Smooth muscle cell (in vitro differentiated cells): ENCODE data around the gene TMCC1. TPM values are rescaled to one million over a fixed set of nuclear protein-coding genes. Genes with fewer than 3 reads are reported as not detected.
"Not testable (repeated sequence)": the region's sequence is repeated elsewhere in the genome, so short reads cannot be mapped to it uniquely, and the experiment has no call there.

Source experiments
- DNase-seq: peaks from one replicate; lab custom pipeline; 2025; ENCODE audit not compliant: unreplicated experiment; lab: John Stamatoyannopoulos, UW
- H2AFZ ChIP-seq: fragments of 200-600 bp; sonication (generic); 2 replicates; pipeline ENCODE4 v1.6.0; 2016; ENCODE audit warnings: antibody characterized with exemption, low read depth, mild to moderate bottlenecking
- H3F3A ChIP-seq: fragments of 200-600 bp; sonication (generic); 2 replicates; pipeline ENCODE4 v1.6.0; 2017; ENCODE audit warnings: antibody characterized with exemption, low read depth
- H3K27ac ChIP-seq: fragments of 200-600 bp; sonication (generic); 2 replicates; pipeline ENCODE4 v1.5.1; 2016; ENCODE audit warnings: low read depth, mild to moderate bottlenecking
- H3K27me3 ChIP-seq: fragments of 200-600 bp; sonication (generic); 2 replicates; pipeline ENCODE4 v1.6.1; 2016; ENCODE audit warnings: low read depth, mild to moderate bottlenecking
- H3K36me3 ChIP-seq: fragments of 200-600 bp; sonication (generic); 2 replicates; pipeline ENCODE4 v1.5.1; 2016; ENCODE audit warnings: low read depth
- H3K4me1 ChIP-seq: fragments of 200-600 bp; sonication (generic); 2 replicates; pipeline ENCODE4 v1.5.1; 2016; ENCODE audit warnings: low read depth
- H3K4me2 ChIP-seq: fragments of 200-600 bp; sonication (generic); 2 replicates; pipeline ENCODE4 v1.6.0; 2016; ENCODE audit warnings: mild to moderate bottlenecking
- H3K4me3 ChIP-seq: fragments of 200-600 bp; sonication (generic); 2 replicates; pipeline ENCODE4 v1.5.1; 2016; ENCODE audit warnings: mild to moderate bottlenecking
- H3K79me2 ChIP-seq: fragments of 200-600 bp; sonication (generic); 2 replicates; pipeline ENCODE4 v1.6.0; 2016; ENCODE audit warnings: low read depth, mild to moderate bottlenecking
- H3K9ac ChIP-seq: fragments of 200-600 bp; sonication (generic); 2 replicates; pipeline ENCODE4 v1.6.0; 2016; ENCODE audit warnings: low read depth
- H3K9me3 ChIP-seq: fragments of 200-600 bp; sonication (generic); replicated peaks from 2 replicates; pipeline ENCODE4 v1.5.1; 2016; ENCODE audit warnings: low read depth
- H4K20me1 ChIP-seq: fragments of 200-600 bp; sonication (generic); 2 replicates; pipeline ENCODE4 v1.6.0; 2016; ENCODE audit warnings: low read depth
- CTCF ChIP-seq: fragments of 200-600 bp; sonication (generic); IDR thresholded peaks from 2 replicates; pipeline ENCODE4 v1.5.1; 2017; ENCODE audit warnings: borderline replicate concordance, mild to moderate bottlenecking, antibody characterized with exemption; ENCODE audit not compliant: insufficient read depth, poor library complexity, severe bottlenecking
- WGBS: methylation state at CpG from one replicate; pipeline ENCODE4 v1.1.7; 2016; ENCODE audit warnings: low lambda C conversion rate; 5-methylcytosine and 5-hydroxymethylcytosine counted together
- polyA plus RNA-seq: library from polyadenylated mRNA; unstranded; fragments of >200 nt; fragmentation: Nextera tagmentation; extraction: Ambion mirVana; gene quantifications from 2 replicates; pipeline ENCODE4 v1.2.1, GENCODE V29; 2016
- total RNA-seq: library from RNA; depleted of rRNA; stranded (reverse); fragments of >200 nt; gene quantifications from 2 replicates; pipeline ENCODE4 v1.2.3, GENCODE V29; 2014

The TMCC1 gene
- total and polyA plus RNA-seq, 2 experiments from 2014 or later, result 5.3 to 17.8 TPM

DNA sequence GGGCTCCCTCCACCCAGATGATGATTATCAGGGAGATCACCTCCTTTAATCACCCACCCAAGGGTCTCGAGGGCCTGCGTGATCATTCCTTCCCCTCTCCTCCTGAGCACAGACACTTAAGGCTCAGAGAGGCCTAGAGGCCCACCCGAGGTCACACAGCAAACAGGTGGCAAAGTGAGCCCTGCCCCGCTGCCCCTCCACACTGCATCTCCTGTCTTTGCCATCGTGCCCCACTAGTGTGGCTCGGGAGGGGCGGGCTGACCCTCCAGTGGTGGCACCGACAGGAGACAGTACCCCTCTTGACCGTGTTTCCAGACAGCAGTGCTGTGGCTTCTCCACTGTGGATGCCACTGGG, 282.1 kb downstream of the TMCC1 start:
- Histone ChIP-seq H3K4me3 (no peak overlapping the region), H3K27me3 (no peaks in the 10 kb centered on the region), H3K79me2 (no peaks in the 10 kb centered on the region), H3K4me1 (peaks cover 8% of the 10 kb centered on the region), H4K20me1 (no peaks in the 10 kb centered on the region), H3K9me3 (no peaks in the 10 kb centered on the region), H3K4me2 (peak overlapping the region; percentile 66), H2AFZ (no peak overlapping the region), H3K27ac (peak overlapping the region; percentile 98), H3K9ac (peak overlapping the region; percentile 88), H3K36me3 (no peaks in the 10 kb centered on the region), H3F3A (peaks cover 42% of the 10 kb centered on the region)
- 84% methylated on average over 9 of the region's 9 CpGs for WGBS
- DNase-seq, result no peak
- no peak for TF ChIP-seq CTCF

- 91% methylated on average over 11 of the region's 11 CpGs for whole genome bisulfite sequencing
- H2AFZ ChIP-seq, result not testable (repeated sequence)
These were observed 282.6 kb downstream of the TMCC1 start for GRCh38 chr3:129610794-129611445.

GRCh38 chr3:129610276-129610675, 283.2 kb downstream of the TMCC1 start:
- H3K9me3 ChIP-seq, result no peaks in the 10 kb centered on the region
- H3F3A ChIP-seq, result peaks cover 42% of the 10 kb centered on the region
- H3K4me3 ChIP-seq, result no peak overlapping the region
- no peaks in the 10 kb centered on the region for H3K27me3 ChIP-seq
- H4K20me1 ChIP-seq, result peaks cover 6% of the 10 kb centered on the region
- TF ChIP-seq CTCF, result no peak
- WGBS, result 58% methylated on average over 10 of the region's 10 CpGs
- H3K36me3 ChIP-seq, result no peaks in the 10 kb centered on the region
- peaks cover 10% of the 10 kb centered on the region for H3K79me2 ChIP-seq
- H2AFZ ChIP-seq, result no peak overlapping the region
- H3K9ac ChIP-seq, result no peak overlapping the region
- peak overlapping the region; percentile 71 for H3K27ac ChIP-seq
- H3K4me1 ChIP-seq, result peaks cover 8% of the 10 kb centered on the region
- peak overlapping the region; percentile 12 for H3K4me2 ChIP-seq
- no peak for DNase-seq

More at GRCh38 chr3:129610794-129611445, 282.6 kb downstream of the TMCC1 start:
- DNase-seq, H3K4me3 ChIP-seq, H3K79me2 ChIP-seq, H3K9me3 ChIP-seq, H3K4me2 ChIP-seq, H3K27me3 ChIP-seq, H4K20me1 ChIP-seq, H3K36me3 ChIP-seq, H3K4me1 ChIP-seq: not testable (repeated sequence)
- peak overlapping the region; percentile 98 for H3K27ac ChIP-seq
- peaks cover 42% of the 10 kb centered on the region for H3F3A ChIP-seq
- peak overlapping the region; percentile 88 for H3K9ac ChIP-seq

DNA sequence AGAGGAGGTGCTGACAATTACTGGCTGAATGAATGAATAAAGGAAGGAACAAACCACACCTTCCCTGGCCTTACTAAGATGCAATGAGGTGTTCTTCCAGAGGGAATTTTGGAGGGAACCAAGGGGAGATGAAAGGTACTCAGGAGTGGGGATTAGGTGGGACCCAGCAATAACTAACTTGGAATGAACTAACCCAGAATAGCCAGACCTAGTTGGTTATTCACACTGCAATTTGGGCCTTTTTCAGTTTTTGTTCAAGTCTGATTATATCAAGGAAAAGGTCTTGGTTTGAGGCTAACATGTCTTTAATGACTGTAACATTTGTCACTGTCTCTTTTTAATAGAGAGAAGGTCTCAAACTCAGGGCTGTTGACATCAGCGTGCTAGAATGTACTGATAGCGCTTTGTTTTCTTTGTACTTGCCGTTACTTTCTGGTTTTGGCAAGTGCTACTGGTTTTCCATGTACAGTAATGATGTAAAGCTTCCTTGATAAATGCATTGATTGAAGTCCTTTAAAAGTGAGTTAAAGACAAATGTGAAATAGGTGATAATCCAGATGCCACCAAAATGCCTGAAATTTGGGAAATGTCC, 283.8 kb downstream of the TMCC1 start:
- H3K4me1 ChIP-seq, result peaks cover 8% of the 10 kb centered on the region
- DNase-seq, result no peak
- no peak overlapping the region for H2AFZ ChIP-seq
- 7% methylated on average over 3 of the region's 3 CpGs for WGBS
- H3F3A ChIP-seq, result peaks cover 44% of the 10 kb centered on the region
- H4K20me1 ChIP-seq, result peaks cover 11% of the 10 kb centered on the region
- no peaks in the 10 kb centered on the region for H3K27me3 ChIP-seq
- H3K79me2 ChIP-seq, result peaks cover 16% of the 10 kb centered on the region
- no peaks in the 10 kb centered on the region for H3K36me3 ChIP-seq
- no peaks in the 10 kb centered on the region for H3K9me3 ChIP-seq
- no peak for TF ChIP-seq CTCF
- peak overlapping the region; percentile 71 for H3K27ac ChIP-seq
- peak overlapping the region; percentile 12 for H3K4me2 ChIP-seq
- no peak overlapping the region for H3K4me3 ChIP-seq
- no peak overlapping the region for H3K9ac ChIP-seq
